Nephron (organoid): ENCODE data around the gene MAGI2.

ENCODE experiments used
- H3K27ac Mint-ChIP-seq, 3 experiments: 2 replicates each; pipeline ENCODE4 v1.8.0; 2020; ENCODE audit warnings: mixed read lengths in 3 of 3, mild to moderate bottlenecking in 2 of 3, moderate library complexity in 1 of 3
- H3K27me3 Mint-ChIP-seq: 2 replicates; pipeline ENCODE4 v1.8.0; 2021; ENCODE audit warnings: low read depth, mild to moderate bottlenecking, moderate library complexity, mixed read lengths
- H3K36me3 Mint-ChIP-seq: 2 replicates; pipeline ENCODE4 v1.8.0; 2020; ENCODE audit warnings: low read depth, mixed read lengths
- H3K4me1 Mint-ChIP-seq: 2 replicates; pipeline ENCODE4 v1.8.0; 2020; ENCODE audit warnings: mixed read lengths
- H3K4me3 Mint-ChIP-seq, 3 experiments: 2 replicates each; pipeline ENCODE4 v1.8.0; 2020; ENCODE audit warnings: mild to moderate bottlenecking in 3 of 3, mixed read lengths in 3 of 3, moderate library complexity in 2 of 3
- H3K9me3 Mint-ChIP-seq: 2 replicates; pipeline ENCODE4 v1.8.0; 2020; ENCODE audit warnings: mixed read lengths
- TF ChIP-seq, protein P1 (sequence below), 3 experiments: fragments of 200-600 bp; sonication (generic); IDR thresholded peaks; one replicate each; pipeline ENCODE4 v1.5.0; 2021; ENCODE audit warnings: antibody characterized with exemption in 3 of 3; ENCODE audit not compliant: unreplicated experiment in 3 of 3

Gene MAGI2

DNA sequence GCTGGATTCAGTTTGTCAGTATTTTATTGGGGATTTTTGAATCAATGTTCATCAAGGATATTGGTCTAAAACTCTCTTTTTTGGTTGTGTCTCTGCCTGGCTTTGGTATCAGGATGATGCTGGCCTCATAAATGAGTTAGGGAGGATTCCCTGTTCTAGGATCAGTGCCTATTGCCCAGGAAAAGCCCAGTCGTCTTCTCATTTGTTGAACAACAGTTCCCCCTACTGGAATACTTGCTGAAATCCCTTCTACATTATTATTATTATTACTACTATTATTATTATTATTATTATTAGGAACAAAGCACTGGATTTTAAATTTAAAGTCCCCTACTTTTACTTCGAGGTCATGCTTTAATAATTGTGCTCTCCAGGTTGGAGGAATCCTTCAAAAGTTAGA lies 528.9 kb downstream of the MAGI2 start:
- Mint-ChIP-seq H3K4me1 (no peaks in the 10 kb centered on the region), H3K9me3 (peaks cover 6% of the 10 kb centered on the region), H3K27ac (no peak overlapping the region), H3K36me3 (peaks cover 5% of the 10 kb centered on the region), H3K27me3 (no peaks in the 10 kb centered on the region), H3K4me3 (no peak overlapping the region)
- TF ChIP-seq, protein P1, sequence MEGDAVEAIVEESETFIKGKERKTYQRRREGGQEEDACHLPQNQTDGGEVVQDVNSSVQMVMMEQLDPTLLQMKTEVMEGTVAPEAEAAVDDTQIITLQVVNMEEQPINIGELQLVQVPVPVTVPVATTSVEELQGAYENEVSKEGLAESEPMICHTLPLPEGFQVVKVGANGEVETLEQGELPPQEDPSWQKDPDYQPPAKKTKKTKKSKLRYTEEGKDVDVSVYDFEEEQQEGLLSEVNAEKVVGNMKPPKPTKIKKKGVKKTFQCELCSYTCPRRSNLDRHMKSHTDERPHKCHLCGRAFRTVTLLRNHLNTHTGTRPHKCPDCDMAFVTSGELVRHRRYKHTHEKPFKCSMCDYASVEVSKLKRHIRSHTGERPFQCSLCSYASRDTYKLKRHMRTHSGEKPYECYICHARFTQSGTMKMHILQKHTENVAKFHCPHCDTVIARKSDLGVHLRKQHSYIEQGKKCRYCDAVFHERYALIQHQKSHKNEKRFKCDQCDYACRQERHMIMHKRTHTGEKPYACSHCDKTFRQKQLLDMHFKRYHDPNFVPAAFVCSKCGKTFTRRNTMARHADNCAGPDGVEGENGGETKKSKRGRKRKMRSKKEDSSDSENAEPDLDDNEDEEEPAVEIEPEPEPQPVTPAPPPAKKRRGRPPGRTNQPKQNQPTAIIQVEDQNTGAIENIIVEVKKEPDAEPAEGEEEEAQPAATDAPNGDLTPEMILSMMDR (IDR thresholded peaks at IDR 0.05; ENCODE audit: unreplicated experiment in 3 of 3) = peak in 1 of 3 experiments; percentile 35

DNA sequence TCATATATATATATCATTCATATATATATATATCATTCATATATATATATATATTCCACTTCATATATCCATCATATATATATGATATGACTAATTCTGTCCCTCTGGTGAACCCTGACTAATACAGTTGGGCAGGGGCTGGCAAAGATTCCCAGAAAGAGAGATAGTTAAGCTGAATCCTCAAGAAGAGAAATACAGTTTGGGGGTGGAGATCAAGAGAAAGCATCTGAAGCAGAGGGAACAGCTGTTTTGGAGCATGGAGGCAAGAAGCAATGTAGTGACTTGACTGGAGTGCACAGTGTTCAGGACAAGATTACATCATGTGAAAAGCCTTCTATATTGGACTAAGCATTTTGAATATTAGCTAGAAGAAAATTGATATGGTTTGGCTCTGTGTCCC lies 540.7 kb downstream of the MAGI2 start:
- no peak overlapping the region for H3K4me3 Mint-ChIP-seq

DNA sequence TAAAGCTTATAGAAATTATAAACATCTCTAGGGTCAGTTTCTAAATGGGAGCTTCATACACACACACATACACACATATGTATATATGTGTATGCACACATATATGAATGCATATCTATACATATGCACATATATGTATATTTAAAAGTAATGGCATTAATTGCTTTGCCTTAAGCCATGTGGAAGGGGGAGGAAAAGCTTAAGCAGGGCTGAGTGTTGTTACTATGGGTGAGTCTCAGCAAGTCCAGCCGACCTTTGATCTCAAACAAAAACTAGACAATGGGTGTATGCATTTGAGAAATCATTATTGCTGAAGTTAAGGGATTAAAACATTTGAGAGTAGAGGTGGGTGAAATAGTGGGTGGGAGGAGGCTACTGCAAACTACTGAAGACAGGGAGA lies 546.7 kb downstream of the MAGI2 start:
- H3K27ac Mint-ChIP-seq = no peak overlapping the region
- peaks cover 26% of the 10 kb centered on the region for H3K4me1 Mint-ChIP-seq
- TF ChIP-seq, protein P1 (IDR thresholded peaks at IDR 0.05; ENCODE audit: unreplicated experiment in 3 of 3) = no peak
- no peaks in the 10 kb centered on the region for H3K27me3 Mint-ChIP-seq
- no peaks in the 10 kb centered on the region for H3K36me3 Mint-ChIP-seq
- H3K4me3 Mint-ChIP-seq = no peak overlapping the region
- no peaks in the 10 kb centered on the region for H3K9me3 Mint-ChIP-seq

More for the DNA sequence above, 540.7 kb downstream of the MAGI2 start:
- H3K27ac Mint-ChIP-seq = peak overlapping the region in 1 of 3 experiments; percentile 4
- no peaks in the 10 kb centered on the region for H3K27me3 Mint-ChIP-seq
- TF ChIP-seq, protein P1 (IDR thresholded peaks at IDR 0.05; ENCODE audit: unreplicated experiment in 3 of 3) = no peak
- no peaks in the 10 kb centered on the region for H3K9me3 Mint-ChIP-seq
- no peaks in the 10 kb centered on the region for H3K36me3 Mint-ChIP-seq
- H3K4me1 Mint-ChIP-seq = peaks cover 8% of the 10 kb centered on the region

DNA sequence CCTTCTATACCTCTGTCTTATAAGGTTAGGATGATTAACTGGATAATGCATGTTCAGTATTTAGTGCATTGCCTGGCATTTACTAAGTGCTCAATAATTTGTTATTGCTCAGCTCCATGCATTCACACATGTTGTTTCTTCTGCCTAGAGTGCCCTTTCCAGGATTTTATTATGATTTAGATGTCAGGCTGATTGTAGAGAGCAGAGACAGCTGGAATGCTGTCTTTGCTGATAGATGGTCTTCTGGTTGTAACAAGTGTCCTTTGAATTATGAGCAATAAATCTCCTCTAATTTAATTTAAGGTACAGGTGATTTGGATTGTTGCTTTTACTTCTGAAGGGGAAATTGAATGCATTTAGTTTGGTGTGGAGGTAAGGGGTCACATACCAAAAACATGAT lies 548.0 kb downstream of the MAGI2 start:
- H3K27me3 Mint-ChIP-seq = no peaks in the 10 kb centered on the region
- peak overlapping the region in 1 of 3 experiments; percentile 45 for H3K27ac Mint-ChIP-seq
- H3K9me3 Mint-ChIP-seq = no peaks in the 10 kb centered on the region
- TF ChIP-seq, protein P1 (IDR thresholded peaks at IDR 0.05; ENCODE audit: unreplicated experiment in 3 of 3) = no peak
- peaks cover 26% of the 10 kb centered on the region for H3K4me1 Mint-ChIP-seq
- no peaks in the 10 kb centered on the region for H3K36me3 Mint-ChIP-seq
- no peak overlapping the region for H3K4me3 Mint-ChIP-seq

DNA sequence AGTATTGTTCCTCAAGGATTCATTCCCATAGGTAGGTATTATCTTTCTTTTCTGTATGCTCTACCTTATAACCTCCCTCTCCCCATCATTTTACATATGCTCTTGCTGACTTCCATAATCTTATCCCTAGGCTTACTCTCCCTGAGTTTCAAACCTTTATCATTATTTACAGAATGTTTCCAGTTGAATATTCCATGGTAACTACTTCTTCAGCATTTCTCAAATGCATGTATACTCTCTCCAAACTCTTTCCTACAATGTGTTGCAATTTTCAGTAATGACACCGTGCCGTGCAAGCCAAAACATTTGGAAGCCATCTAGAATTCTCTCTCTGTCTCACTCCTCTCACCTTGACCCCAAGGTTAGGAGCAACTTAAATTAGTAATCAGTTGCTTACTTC lies 548.5 kb downstream of the MAGI2 start:
- no peaks in the 10 kb centered on the region for H3K36me3 Mint-ChIP-seq
- no peak overlapping the region for H3K4me3 Mint-ChIP-seq
- H3K27me3 Mint-ChIP-seq = no peaks in the 10 kb centered on the region
- peaks cover 26% of the 10 kb centered on the region for H3K4me1 Mint-ChIP-seq
- TF ChIP-seq, protein P1 (IDR thresholded peaks at IDR 0.05; ENCODE audit: unreplicated experiment in 3 of 3) = no peak
- H3K9me3 Mint-ChIP-seq = no peaks in the 10 kb centered on the region
- peak overlapping the region in 1 of 3 experiments; percentile 45 for H3K27ac Mint-ChIP-seq

DNA sequence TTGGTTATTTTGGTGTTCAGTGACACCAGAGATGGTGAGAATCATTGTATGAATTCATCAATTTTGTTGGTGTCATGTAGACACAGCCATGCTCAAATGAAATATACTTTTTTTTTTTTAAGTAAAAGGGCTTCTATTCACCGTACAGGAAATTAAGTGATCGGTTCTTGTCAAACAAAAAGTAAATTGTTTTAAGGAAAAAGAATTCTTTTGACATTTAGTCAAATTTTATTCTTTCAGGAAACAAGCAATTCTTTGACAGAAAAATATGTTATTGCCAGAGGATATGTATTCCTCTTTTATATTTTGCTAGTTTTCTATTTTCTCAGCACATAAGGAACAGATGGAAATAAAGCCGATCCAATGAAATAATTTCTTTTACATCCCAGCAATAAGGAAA lies 551.9 kb downstream of the MAGI2 start:
- TF ChIP-seq, protein P1 (IDR thresholded peaks at IDR 0.05; ENCODE audit: unreplicated experiment in 3 of 3) = no peak
- Mint-ChIP-seq H3K4me3 (no peak overlapping the region), H3K36me3 (peaks cover 5% of the 10 kb centered on the region), H3K27me3 (no peaks in the 10 kb centered on the region), H3K9me3 (peaks cover 2% of the 10 kb centered on the region), H3K27ac (no peak overlapping the region), H3K4me1 (peaks cover 16% of the 10 kb centered on the region)
